C4-2B (cell line): ENCODE results near the gene PIK3AP1.

Experiments
- CTCF ChIP-seq: fragments of 450-650 bp; conservative IDR thresholded peaks from 2 replicates; pipeline ENCODE4 v1.5.1; 2017; ENCODE audit warnings: mild to moderate bottlenecking
- ZFX ChIP-seq: fragments of 450-650 bp; IDR thresholded peaks from 2 replicates; pipeline ENCODE4 v1.6.1; 2017

- TF ChIP-seq CTCF (no peak), ZFX (no peak)
Measured at GRCh38 chr10:96608805-96609204, 111.5 kb downstream of the PIK3AP1 start.
